AG10803 (cell line): ENCODE data around the gene GRM5.

ENCODE experiments used
- DNase-seq: peaks from one replicate; pipeline ENCODE4 v3.0.0; 2010; ENCODE audit warnings: low read depth
- H3K4me3 ChIP-seq: 2 replicates; pipeline ENCODE4 v1.5.1; 2011; ENCODE audit warnings: mild to moderate bottlenecking, low read length, control low read depth
- TF ChIP-seq, protein P1 (sequence below): conservative IDR thresholded peaks from 2 replicates; pipeline ENCODE4 v1.5.1; 2011; ENCODE audit warnings: mild to moderate bottlenecking, low read length, control low read depth, inconsistent platforms

The GRM5 gene

DNA sequence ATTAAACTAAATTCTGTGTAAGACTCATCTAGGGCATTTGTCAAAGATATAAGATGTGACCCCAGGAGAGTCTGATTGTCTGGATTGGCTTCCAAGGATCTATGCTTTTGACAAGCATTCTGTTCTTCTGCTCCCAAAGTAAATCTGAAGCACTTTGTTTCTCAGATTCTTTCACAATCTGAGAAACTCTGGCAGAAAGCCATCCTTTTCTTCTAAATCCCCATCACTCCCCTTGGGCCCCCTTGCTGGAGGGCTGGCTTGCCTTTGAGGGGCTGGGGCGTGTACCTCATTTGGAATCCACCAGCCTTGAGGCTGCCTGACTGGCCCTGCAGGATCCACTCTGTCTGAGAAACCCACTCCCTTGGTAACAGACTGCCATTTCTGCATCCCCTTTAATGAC, 554.8 kb downstream of the GRM5 start:
- DNase-seq = no peak
- no peak overlapping the region for H3K4me3 ChIP-seq
- TF ChIP-seq, protein P1, sequence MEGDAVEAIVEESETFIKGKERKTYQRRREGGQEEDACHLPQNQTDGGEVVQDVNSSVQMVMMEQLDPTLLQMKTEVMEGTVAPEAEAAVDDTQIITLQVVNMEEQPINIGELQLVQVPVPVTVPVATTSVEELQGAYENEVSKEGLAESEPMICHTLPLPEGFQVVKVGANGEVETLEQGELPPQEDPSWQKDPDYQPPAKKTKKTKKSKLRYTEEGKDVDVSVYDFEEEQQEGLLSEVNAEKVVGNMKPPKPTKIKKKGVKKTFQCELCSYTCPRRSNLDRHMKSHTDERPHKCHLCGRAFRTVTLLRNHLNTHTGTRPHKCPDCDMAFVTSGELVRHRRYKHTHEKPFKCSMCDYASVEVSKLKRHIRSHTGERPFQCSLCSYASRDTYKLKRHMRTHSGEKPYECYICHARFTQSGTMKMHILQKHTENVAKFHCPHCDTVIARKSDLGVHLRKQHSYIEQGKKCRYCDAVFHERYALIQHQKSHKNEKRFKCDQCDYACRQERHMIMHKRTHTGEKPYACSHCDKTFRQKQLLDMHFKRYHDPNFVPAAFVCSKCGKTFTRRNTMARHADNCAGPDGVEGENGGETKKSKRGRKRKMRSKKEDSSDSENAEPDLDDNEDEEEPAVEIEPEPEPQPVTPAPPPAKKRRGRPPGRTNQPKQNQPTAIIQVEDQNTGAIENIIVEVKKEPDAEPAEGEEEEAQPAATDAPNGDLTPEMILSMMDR = no peak

DNA sequence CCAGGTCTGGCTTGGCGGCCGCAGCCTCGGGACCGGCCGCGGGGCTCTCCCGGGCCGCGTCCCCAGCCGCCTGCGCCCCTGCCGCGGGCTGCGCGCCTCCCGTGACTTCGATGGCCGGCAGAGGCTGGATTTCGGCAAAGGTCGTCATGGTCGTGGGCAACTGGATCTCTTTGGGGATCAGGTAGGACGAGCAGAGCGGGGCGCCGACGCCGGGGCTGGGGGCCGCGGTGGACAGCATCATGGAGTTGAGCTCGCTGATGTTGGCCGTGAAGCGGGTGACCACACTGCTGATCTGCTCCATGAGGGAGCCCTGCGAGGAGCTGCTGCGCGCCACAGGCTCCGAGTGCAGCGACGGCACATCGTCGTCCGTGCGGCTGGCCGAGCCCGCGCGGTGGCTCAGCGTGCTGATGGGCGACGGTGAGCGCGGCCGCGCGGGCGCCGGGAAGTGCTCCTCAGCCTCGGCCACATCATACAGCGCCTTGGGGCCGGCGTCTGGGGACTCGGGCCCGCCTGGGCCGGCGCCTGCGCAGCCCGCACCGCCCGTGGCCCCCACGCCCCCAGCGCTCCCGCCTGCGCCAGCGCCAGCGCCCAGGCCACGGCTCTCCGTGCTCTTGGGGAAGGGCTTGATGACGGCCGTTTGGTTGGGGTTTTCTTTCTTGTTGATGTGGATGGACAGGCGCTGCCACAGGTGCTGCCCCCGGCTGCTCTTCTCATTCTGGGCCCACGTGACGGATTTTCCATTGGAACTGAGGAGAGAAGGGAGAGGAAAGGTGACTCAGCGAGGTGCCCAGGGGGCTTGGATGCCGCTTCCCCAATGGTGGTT, 556.8 kb downstream of the GRM5 start:
- TF ChIP-seq, protein P1 = no peak
- peak overlapping the region; percentile 43 for H3K4me3 ChIP-seq
- peak; percentile 19 for DNase-seq

- H3K4me3 ChIP-seq = peak overlapping the region; percentile 43; the same call in 1 of the 2 replicates
- no peak for DNase-seq
- TF ChIP-seq, protein P1 = no peak
These were observed 557.4 kb downstream of the GRM5 start for GRCh38 chr11:88508418-88508758.

DNA sequence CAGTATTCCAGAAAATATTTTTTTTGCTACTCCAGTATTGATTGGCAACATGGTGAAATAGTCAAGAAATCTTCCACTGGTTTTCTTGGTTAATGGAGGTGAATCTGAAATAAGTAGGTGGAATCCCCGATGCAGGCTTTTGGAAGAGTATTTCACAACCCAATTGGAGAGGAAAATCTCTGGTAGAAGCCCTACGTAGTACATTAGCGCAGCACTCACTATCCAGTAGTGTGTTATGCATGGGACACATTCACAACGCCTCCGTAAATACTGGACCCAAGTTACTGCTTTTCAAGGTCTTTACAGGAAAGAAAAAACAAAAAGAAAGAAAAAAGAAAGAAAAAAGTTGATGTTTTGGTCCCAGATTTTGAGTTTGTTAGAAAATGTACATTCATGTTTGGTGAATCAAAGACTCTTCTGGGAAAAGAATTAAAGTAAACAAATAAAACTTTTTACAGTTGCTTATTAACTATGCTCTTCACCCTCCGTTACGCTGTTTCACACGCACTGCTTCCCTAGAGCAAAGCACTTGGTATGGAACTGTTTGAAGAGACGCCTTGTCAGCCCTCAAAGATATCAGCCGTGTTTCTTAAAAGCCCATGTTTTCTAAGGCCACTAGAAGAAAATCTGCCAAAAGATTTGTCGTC, 557.9 kb downstream of the GRM5 start:
- TF ChIP-seq, protein P1 = no peak
- no peak overlapping the region for H3K4me3 ChIP-seq
- no peak for DNase-seq

DNA sequence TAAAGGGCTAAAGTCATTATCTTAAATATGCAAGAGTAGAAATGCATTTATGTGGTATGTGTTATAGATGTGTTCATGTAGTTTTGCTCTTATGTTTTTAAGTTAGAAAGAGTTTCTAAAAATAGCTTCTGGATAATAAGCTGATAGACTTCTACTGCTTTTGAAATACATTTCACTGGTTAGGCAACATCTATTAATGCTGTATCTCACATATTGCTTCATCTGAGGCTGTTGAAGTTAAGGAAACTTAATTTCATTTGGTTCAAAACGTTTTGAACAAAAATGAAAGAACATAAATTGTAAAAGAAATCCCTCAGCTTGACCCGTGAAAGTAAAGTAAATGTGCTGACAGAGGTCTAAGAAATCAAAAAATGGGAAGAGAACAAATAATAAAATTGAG, 564.2 kb downstream of the GRM5 start:
- H3K4me3 ChIP-seq = no peak overlapping the region
- TF ChIP-seq, protein P1 = no peak
- no peak for DNase-seq

GRCh38 chr11:88495836-88496235, 569.9 kb downstream of the GRM5 start:
- DNase-seq = no peak
- H3K4me3 ChIP-seq = no peak overlapping the region
- TF ChIP-seq, protein P1 = no peak

GRCh38 chr11:88494848-88495247, 570.9 kb downstream of the GRM5 start:
- DNase-seq = no peak
- TF ChIP-seq, protein P1 = no peak
- H3K4me3 ChIP-seq = no peak overlapping the region
